GM20000 (cell line): ENCODE data around the gene OR2V2.

ENCODE experiments used
- DNase-seq: peaks from one replicate; pipeline ENCODE4 v3.0.0; 2012; ENCODE audit warnings: low spot score
- TF ChIP-seq, protein P1 (sequence below): IDR thresholded peaks from 2 replicates; pipeline ENCODE4 v1.5.1; 2012; ENCODE audit warnings: mild to moderate bottlenecking, control low read depth; ENCODE audit errors: extremely low read depth, missing control alignments

The OR2V2 gene

DNA sequence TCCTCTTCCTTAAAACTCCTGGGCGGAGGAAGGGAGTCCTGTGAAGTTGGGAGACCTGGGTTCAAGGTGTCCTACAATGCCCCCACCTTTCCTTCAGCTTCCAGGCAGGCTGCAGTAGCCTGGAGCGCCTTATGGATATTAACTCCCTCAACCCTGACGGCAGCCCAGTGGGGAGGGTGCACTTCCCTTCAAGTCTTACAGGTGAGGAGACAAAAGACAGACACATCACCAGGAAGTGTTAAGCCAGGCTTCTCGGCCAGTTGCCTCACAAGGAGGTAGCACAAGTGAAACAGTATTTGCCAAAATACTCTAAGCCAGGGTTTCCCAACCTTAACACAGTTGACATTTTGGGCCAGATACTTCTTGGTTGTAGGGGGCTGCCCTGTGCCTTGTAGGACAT lies 53.4 kb downstream of the OR2V2 start:
- TF ChIP-seq, protein P1, sequence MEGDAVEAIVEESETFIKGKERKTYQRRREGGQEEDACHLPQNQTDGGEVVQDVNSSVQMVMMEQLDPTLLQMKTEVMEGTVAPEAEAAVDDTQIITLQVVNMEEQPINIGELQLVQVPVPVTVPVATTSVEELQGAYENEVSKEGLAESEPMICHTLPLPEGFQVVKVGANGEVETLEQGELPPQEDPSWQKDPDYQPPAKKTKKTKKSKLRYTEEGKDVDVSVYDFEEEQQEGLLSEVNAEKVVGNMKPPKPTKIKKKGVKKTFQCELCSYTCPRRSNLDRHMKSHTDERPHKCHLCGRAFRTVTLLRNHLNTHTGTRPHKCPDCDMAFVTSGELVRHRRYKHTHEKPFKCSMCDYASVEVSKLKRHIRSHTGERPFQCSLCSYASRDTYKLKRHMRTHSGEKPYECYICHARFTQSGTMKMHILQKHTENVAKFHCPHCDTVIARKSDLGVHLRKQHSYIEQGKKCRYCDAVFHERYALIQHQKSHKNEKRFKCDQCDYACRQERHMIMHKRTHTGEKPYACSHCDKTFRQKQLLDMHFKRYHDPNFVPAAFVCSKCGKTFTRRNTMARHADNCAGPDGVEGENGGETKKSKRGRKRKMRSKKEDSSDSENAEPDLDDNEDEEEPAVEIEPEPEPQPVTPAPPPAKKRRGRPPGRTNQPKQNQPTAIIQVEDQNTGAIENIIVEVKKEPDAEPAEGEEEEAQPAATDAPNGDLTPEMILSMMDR = no peak
- no peak for DNase-seq

DNA sequence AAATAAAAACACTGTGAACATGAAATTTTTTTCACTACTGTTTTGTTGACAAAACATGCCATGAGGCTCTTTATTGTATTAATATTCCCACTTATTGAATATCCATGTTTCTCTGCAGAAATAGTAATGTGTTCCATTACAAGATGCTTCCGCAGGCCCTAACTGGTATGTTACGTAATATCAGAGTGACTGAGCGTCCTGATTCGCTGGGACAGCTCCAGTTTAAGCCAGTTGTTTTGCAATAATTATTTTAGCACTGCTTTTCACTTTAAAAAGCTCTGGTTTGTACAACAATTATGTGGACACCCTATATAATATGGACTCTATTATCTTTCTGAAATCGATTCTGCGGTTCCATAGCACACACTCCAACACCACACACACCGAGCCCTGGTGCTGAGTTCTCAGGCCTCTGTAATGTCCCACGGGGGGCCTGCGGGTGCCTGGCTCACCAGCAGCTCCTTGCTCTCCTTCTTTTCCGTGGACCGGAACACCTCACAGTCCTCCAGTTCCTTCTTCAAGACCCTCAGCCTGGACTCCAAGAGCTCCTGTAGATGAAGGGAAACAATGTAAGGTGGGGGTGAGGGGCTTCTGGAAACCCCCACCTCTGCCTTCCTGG lies 55.8 kb downstream of the OR2V2 start:
- TF ChIP-seq, protein P1 = no peak
- no peak for DNase-seq

DNA sequence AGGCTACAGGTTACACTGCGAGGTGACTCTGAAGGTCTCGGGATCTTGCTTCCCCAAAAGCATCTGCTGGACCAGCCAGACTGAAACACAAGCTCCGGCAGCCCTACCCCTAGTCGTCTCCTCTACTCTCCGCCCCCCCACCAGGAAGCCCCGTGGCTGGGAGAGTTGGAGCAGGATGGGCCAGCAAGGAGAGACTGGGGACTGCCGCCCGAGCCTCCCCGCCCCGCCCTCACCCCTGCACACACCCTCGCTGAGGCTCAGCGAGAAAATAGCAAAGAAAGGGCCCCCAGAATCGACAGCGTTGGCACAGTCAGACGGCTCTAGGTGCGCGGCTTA lies 56.4 kb downstream of the OR2V2 start:
- TF ChIP-seq, protein P1 = no peak
- peak; percentile 23 for DNase-seq

DNA sequence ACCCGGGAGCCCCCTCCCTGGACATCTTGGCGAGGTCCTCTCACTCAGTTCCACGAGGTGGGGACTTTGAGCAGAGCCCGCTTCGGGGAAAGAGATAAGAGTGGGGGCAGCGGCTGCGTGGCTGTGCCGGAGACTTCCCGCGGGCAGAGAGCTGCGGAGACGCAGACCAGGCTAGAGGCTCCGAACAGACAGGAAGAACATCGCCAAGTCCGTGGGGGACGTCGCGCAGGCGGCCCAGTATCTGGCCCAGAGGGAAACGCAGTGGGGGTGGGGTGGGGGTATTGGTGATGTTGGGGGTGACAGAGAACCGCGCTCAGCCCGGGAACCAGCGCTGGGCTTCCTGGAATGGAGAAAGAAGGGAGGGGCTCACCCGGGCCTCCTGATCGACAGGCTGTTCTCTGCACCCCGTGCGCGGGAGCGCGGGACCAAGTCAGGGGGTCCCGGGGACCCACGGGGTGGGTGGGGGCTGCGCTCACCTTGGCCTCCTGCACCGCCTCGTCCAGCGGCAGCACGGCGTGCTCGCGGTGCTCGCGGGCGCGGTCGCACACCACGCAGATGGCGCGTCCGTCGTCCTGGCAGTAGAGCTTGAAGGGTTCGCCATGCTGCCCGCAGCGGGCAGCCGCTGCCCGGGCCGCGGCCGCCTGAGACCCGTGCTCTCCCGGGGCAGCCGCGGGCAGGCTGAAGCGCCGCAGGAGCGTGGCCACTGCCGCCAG lies 56.9 kb downstream of the OR2V2 start:
- DNase-seq = peak; percentile 35
- TF ChIP-seq, protein P1 = no peak

DNA sequence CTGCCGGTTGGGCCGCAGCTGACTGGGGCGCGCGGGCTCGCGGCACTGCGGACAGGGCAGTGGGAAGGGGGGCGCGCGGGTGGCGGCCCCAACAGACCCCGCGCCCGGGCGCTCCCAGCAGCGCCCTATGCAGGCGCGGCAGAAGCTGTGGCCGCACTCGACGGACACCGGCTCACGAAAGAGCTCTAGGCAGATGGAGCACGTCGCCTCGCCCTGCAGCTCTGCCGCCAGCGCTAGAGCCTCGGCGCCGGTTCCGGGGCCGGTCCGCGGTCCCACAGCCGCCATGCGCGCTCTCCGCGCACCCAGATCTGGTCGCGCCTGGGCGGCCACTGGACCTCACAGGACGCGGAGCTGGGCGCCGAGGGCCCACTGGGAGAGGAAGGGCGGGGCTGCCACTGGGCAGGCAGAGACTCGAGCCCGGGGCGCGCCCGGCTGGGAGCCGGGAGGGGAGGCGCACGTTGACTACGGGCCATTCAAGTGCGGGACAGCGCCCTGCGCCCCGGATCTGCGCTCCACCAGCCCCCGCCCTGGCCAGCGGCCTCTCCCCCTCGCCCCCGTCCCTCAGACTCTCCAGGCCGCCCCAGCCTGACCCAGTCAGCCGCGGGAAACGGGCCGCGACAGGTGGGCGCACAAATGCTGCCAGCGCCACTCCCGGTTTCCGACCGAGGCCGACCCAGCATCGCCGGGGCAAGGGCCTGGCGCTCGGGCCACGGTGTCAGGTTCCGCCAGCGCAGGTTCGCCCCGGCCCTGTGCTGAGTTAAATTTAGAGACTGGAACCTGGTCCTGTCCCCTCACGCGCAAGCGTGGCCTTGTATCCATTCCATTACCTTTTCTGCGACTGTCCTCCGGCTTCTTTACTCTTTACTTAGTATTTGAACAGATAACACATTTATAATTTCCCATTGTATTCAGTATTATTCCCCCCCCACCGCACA lies 57.7 kb downstream of the OR2V2 start, which contains the start of gene TRIM7:
Gene TRIM7 (minus strand): TSS at position 371 of the 935 bp plus-strand sequence. CDS start 86 bp downstream, at position 285.
- DNase-seq = peak; percentile 67
- TF ChIP-seq, protein P1 = no peak

DNA sequence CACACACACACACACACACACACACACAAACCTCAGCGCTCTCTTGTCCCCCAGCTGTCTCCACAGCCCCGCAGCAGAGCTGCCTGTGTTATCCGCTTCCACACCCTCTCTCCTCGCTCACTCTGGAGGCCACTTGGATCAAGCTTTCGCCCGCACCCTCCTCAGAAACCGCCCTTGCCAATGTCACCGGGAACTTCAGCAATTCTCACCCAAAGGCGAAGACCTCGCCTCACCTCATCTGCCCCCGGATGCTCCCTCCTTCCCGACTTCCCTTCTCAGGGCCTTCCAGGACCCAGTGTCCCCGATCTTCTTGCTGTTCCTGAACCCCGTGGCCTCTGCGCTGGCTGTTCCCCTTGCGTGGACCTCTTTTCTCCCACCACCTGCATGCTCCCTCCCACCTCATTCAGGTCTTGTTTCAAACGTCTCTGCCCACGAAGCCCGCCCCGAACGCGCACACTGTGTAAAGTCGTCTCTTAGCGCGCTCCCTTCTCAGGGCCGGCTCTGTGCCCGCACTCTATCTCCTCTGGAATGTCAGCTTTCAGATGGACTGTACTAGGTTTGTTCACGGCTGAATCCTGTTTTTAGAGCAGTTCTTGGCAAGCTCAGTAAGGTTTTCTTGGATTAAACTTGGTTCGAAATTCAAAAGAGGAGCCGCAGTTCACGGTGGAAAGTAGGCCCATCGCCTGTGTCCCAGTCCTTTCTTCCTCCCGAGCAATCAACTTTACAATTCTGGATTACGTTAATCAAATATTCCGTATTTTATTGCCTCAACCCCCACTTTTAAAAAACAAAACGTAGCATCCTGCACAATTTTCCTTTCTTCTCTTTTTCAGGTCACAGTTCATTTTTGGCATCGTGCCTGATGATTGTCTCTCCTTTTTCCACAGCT lies 58.6 kb downstream of the OR2V2 start:
- TF ChIP-seq, protein P1 = no peak
- peak; percentile 24 for DNase-seq
